ENCODE measurements around the gene BCL2L13.

Gene BCL2L13

GRCh38 chr22:17773606-17774205, 135.1 kb downstream of the BCL2L13 start:
- peaks cover 16% of the 10 kb centered on the region for H3K79me2 ChIP-seq (ENCODE audit: control insufficient read depth, insufficient read depth, low read length)
- peak overlapping the region; percentile 51 for H3K4me3 ChIP-seq (ENCODE audit: low read length)
- peak overlapping the region; percentile 91 for H3K4me2 ChIP-seq (ENCODE audit: low read length)
- H4K5ac ChIP-seq (ENCODE audit: low read length): no peak overlapping the region
- H3K27me3 ChIP-seq (ENCODE audit: insufficient read depth, low read length, poor library complexity): no peaks in the 10 kb centered on the region
- H3K79me1 ChIP-seq (ENCODE audit: low read length): peaks cover 10% of the 10 kb centered on the region
- no peak overlapping the region for H2BK15ac ChIP-seq (replicated peaks; ENCODE audit: low read depth)
- peak overlapping the region; percentile 91 for H3K56ac ChIP-seq (ENCODE audit: low read length)
- H3K4ac ChIP-seq (ENCODE audit: low read depth, low read length): peak overlapping the region; percentile 44
- H3K27ac ChIP-seq (ENCODE audit: low read depth, low read length): no peak overlapping the region
- H2AK5ac ChIP-seq (ENCODE audit: low read length): no peak overlapping the region
- no peak overlapping the region for H2BK120ac ChIP-seq (ENCODE audit: low read depth, low read length)
- H3K4me1 ChIP-seq (ENCODE audit: control insufficient read depth, low read depth, low read length): peaks cover 7% of the 10 kb centered on the region
- peak overlapping the region; percentile 72 for H3K18ac ChIP-seq (ENCODE audit: low read length)
- no peak overlapping the region for H4K8ac ChIP-seq (ENCODE audit: low read depth, low read length)
- H3K23ac ChIP-seq (ENCODE audit: low read length): peak overlapping the region; percentile 66
- H2BK5ac ChIP-seq (ENCODE audit: low read length): no peak overlapping the region
- no peaks in the 10 kb centered on the region for H3K36me3 ChIP-seq (ENCODE audit: control insufficient read depth, insufficient read depth, low read length)
- no CpG with 5 or more reads among the region's 47 CpGs for WGBS (ENCODE audit: extremely low coverage, insufficient coverage, low lambda C conversion rate)
- peak; percentile 76 for DNase-seq
- peak overlapping the region; percentile 83 for H3K9ac ChIP-seq (ENCODE audit: low read length)

- H2BK15ac ChIP-seq (replicated peaks; ENCODE audit: low read depth): no peak within 1 kb of the TSS
- no peak for DNase-seq
- no CpG with 5 or more reads among the region's 64 CpGs for WGBS (ENCODE audit: extremely low coverage, insufficient coverage, low lambda C conversion rate)
- H2BK5ac ChIP-seq (ENCODE audit: low read length): no peak within 1 kb of the TSS
- peaks cover 7% of the 10 kb centered on the region for H3K4me1 ChIP-seq (ENCODE audit: control insufficient read depth, low read depth, low read length)
- H3K4me2 ChIP-seq (ENCODE audit: low read length): peak within 1 kb of the TSS; percentile 91
- H3K36me3 ChIP-seq (ENCODE audit: control insufficient read depth, insufficient read depth, low read length): no peaks in the 10 kb centered on the region
- H3K9ac ChIP-seq (ENCODE audit: low read length): peak within 1 kb of the TSS; percentile 83
- H3K56ac ChIP-seq (ENCODE audit: low read length): peak within 1 kb of the TSS; percentile 91
- H3K4me3 ChIP-seq (ENCODE audit: low read length): peak within 1 kb of the TSS; percentile 51
- peak within 1 kb of the TSS; percentile 44 for H3K4ac ChIP-seq (ENCODE audit: low read depth, low read length)
- peak within 1 kb of the TSS; percentile 66 for H3K23ac ChIP-seq (ENCODE audit: low read length)
- H2AK5ac ChIP-seq (ENCODE audit: low read length): no peak within 1 kb of the TSS
- H3K79me1 ChIP-seq (ENCODE audit: low read length): peaks cover 9% of the 10 kb centered on the region
- H3K27ac ChIP-seq (ENCODE audit: low read depth, low read length): no peak within 1 kb of the TSS
- H4K5ac ChIP-seq (ENCODE audit: low read length): no peak within 1 kb of the TSS
- H3K27me3 ChIP-seq (ENCODE audit: insufficient read depth, low read length, poor library complexity): no peaks in the 10 kb centered on the region
- H2BK120ac ChIP-seq (ENCODE audit: low read depth, low read length): no peak within 1 kb of the TSS
- H4K8ac ChIP-seq (ENCODE audit: low read depth, low read length): no peak within 1 kb of the TSS
- H3K18ac ChIP-seq (ENCODE audit: low read length): peak within 1 kb of the TSS; percentile 72
- H3K79me2 ChIP-seq (ENCODE audit: control insufficient read depth, insufficient read depth, low read length): peaks cover 14% of the 10 kb centered on the region
These were observed 135.8 kb downstream of the BCL2L13 start, which contains the start of gene BID for GRCh38 chr22:17774206-17774925. BID (minus strand) TSS chr22:17774469; CDS start chr22:17750116, 24,353 bp downstream.

DNA sequence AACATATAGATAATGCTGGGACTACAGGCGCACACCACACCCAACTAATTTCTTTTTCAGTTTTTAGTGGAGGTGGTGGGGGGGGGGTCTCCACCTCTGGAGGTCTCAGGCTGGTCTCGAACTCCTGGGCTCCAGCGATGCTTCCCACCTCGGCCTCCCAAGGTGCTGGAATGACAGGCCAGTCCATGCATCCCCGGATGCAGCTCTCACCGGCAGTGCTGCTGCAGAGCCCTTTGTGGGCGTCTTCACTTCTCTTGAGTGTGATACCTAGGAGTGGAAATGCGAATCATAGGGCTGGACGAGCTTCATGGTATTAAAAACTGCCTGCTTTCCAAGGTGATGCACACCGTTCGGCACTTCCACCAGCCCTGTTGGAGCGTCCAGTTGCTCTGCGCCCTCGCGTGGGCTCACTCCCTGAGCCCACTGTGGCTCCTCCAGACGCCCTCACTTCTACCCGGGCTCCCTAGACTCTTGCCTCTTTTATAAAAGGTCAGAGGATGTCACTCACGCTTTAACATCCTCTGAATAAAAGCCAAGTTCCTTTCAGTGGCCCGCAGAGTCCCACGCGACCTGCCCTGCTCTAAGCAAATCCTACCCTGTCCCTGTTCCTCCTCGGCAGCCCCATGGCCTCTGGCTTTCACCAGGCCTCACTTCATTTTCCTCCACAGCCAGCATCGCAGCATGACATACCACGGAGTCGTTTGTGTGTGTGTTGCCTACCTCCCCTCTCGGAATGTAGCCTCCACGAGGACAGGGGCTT, 136.5 kb downstream of the BCL2L13 start:
- whole genome bisulfite sequencing (ENCODE audit: extremely low coverage, insufficient coverage, low lambda C conversion rate): no CpG with 5 or more reads among the region's 27 CpGs

GRCh38 chr22:17775781-17776465, 137.4 kb downstream of the BCL2L13 start:
- Histone ChIP-seq H3K4me2 (ENCODE audit: low read length) (no peak overlapping the region), H3K23ac (ENCODE audit: low read length) (no peak overlapping the region), H4K8ac (ENCODE audit: low read depth, low read length) (no peak overlapping the region), H3K27ac (ENCODE audit: low read depth, low read length) (no peak overlapping the region), H3K56ac (ENCODE audit: low read length) (no peak overlapping the region), H3K4me1 (ENCODE audit: control insufficient read depth, low read depth, low read length) (peaks cover 7% of the 10 kb centered on the region), H3K4me3 (ENCODE audit: low read length) (no peak overlapping the region), H4K5ac (ENCODE audit: low read length) (no peak overlapping the region), H2BK120ac (ENCODE audit: low read depth, low read length) (no peak overlapping the region), H2BK5ac (ENCODE audit: low read length) (no peak overlapping the region), H3K9ac (ENCODE audit: low read length) (no peak overlapping the region), H3K79me1 (ENCODE audit: low read length) (peaks cover 9% of the 10 kb centered on the region), H3K4ac (ENCODE audit: low read depth, low read length) (no peak overlapping the region), H2BK15ac (replicated peaks; ENCODE audit: low read depth) (no peak overlapping the region), H3K79me2 (ENCODE audit: control insufficient read depth, insufficient read depth, low read length) (peaks cover 11% of the 10 kb centered on the region), H3K27me3 (ENCODE audit: insufficient read depth, low read length, poor library complexity) (no peaks in the 10 kb centered on the region), H2AK5ac (ENCODE audit: low read length) (no peak overlapping the region), H3K36me3 (ENCODE audit: control insufficient read depth, insufficient read depth, low read length) (no peaks in the 10 kb centered on the region), H3K18ac (ENCODE audit: low read length) (no peak overlapping the region)
- DNase-seq: no peak
- WGBS (ENCODE audit: extremely low coverage, insufficient coverage, low lambda C conversion rate): no CpG with 5 or more reads among the region's 10 CpGs

More for the DNA sequence above, 136.5 kb downstream of the BCL2L13 start:
- H3K18ac ChIP-seq (ENCODE audit: low read length): no peak overlapping the region
- no peak for DNase-seq
- H3K4me2 ChIP-seq (ENCODE audit: low read length): no peak overlapping the region
- H3K56ac ChIP-seq (ENCODE audit: low read length): peak overlapping the region; percentile 12
- H3K79me2 ChIP-seq (ENCODE audit: control insufficient read depth, insufficient read depth, low read length): peaks cover 11% of the 10 kb centered on the region
- no peak overlapping the region for H3K4ac ChIP-seq (ENCODE audit: low read depth, low read length)
- no peak overlapping the region for H3K4me3 ChIP-seq (ENCODE audit: low read length)
- H3K79me1 ChIP-seq (ENCODE audit: low read length): peaks cover 9% of the 10 kb centered on the region
- H3K27me3 ChIP-seq (ENCODE audit: insufficient read depth, low read length, poor library complexity): no peaks in the 10 kb centered on the region
- H4K8ac ChIP-seq (ENCODE audit: low read depth, low read length): no peak overlapping the region
- no peak overlapping the region for H2AK5ac ChIP-seq (ENCODE audit: low read length)
- no peak overlapping the region for H2BK5ac ChIP-seq (ENCODE audit: low read length)
- no peak overlapping the region for H4K5ac ChIP-seq (ENCODE audit: low read length)
- H3K4me1 ChIP-seq (ENCODE audit: control insufficient read depth, low read depth, low read length): peaks cover 7% of the 10 kb centered on the region
- H3K23ac ChIP-seq (ENCODE audit: low read length): no peak overlapping the region
- H3K36me3 ChIP-seq (ENCODE audit: control insufficient read depth, insufficient read depth, low read length): no peaks in the 10 kb centered on the region
- no peak overlapping the region for H3K9ac ChIP-seq (ENCODE audit: low read length)
- H3K27ac ChIP-seq (ENCODE audit: low read depth, low read length): no peak overlapping the region
- no peak overlapping the region for H2BK15ac ChIP-seq (replicated peaks; ENCODE audit: low read depth)
- H2BK120ac ChIP-seq (ENCODE audit: low read depth, low read length): no peak overlapping the region

DNA sequence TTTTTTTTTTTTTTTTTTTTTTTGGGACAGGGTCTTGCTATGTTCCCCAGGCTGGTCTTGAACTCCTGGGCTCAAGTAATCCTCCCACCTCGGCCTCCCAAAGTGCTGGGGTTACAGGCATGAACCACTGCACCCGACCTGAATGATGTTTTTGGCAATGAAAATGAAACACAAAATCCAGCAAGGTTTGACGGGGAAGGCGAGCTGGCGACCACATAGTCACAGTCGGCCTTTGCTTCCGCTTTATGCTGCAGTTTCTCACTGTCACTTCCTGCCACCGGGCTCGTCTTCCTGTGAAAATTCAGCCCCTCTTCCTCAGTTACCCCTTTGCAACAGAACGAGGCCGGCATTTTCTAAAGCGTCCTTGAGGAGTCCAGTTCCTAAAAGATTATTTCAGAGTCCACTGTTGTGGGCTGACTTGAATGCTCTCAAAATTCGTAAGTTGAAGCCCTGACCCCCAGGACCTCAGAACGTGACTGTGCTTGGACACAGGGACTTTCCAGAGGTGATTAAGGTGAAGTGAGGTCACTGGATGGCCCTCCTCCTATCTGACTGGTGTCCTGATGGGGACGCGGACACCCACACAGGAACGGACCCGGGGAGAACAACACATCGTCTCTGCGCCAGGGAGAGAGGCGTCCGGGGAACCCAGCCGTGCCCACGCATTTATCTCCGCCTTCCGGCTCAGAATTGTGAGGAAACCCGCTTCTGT, 138.6 kb downstream of the BCL2L13 start:
- no peak overlapping the region for H3K56ac ChIP-seq (ENCODE audit: low read length)
- no peak overlapping the region for H3K4me3 ChIP-seq (ENCODE audit: low read length)
- no peak overlapping the region for H3K27ac ChIP-seq (ENCODE audit: low read depth, low read length)
- no peak overlapping the region for H3K4me2 ChIP-seq (ENCODE audit: low read length)
- no peak overlapping the region for H3K4ac ChIP-seq (ENCODE audit: low read depth, low read length)
- H3K79me2 ChIP-seq (ENCODE audit: control insufficient read depth, insufficient read depth, low read length): peaks cover 11% of the 10 kb centered on the region
- no peak overlapping the region for H2BK5ac ChIP-seq (ENCODE audit: low read length)
- no peak overlapping the region for H2BK15ac ChIP-seq (replicated peaks; ENCODE audit: low read depth)
- WGBS (ENCODE audit: extremely low coverage, insufficient coverage, low lambda C conversion rate): no CpG with 5 or more reads among the region's 27 CpGs
- no peaks in the 10 kb centered on the region for H3K27me3 ChIP-seq (ENCODE audit: insufficient read depth, low read length, poor library complexity)
- peaks cover 5% of the 10 kb centered on the region for H3K79me1 ChIP-seq (ENCODE audit: low read length)
- H4K5ac ChIP-seq (ENCODE audit: low read length): no peak overlapping the region
- no peak overlapping the region for H3K18ac ChIP-seq (ENCODE audit: low read length)
- H3K4me1 ChIP-seq (ENCODE audit: control insufficient read depth, low read depth, low read length): peaks cover 7% of the 10 kb centered on the region
- DNase-seq: no peak
- no peak overlapping the region for H3K23ac ChIP-seq (ENCODE audit: low read length)
- H3K36me3 ChIP-seq (ENCODE audit: control insufficient read depth, insufficient read depth, low read length): no peaks in the 10 kb centered on the region
- no peak overlapping the region for H2BK120ac ChIP-seq (ENCODE audit: low read depth, low read length)
- no peak overlapping the region for H2AK5ac ChIP-seq (ENCODE audit: low read length)
- H4K8ac ChIP-seq (ENCODE audit: low read depth, low read length): no peak overlapping the region
- H3K9ac ChIP-seq (ENCODE audit: low read length): no peak overlapping the region
